Measurements from ENCODE around the gene ST6GAL1.
"Not testable (repeated sequence)": the region's sequence is repeated elsewhere in the genome, so short reads cannot be mapped to it uniquely, and the experiment has no call there.

The ST6GAL1 gene, protein sequence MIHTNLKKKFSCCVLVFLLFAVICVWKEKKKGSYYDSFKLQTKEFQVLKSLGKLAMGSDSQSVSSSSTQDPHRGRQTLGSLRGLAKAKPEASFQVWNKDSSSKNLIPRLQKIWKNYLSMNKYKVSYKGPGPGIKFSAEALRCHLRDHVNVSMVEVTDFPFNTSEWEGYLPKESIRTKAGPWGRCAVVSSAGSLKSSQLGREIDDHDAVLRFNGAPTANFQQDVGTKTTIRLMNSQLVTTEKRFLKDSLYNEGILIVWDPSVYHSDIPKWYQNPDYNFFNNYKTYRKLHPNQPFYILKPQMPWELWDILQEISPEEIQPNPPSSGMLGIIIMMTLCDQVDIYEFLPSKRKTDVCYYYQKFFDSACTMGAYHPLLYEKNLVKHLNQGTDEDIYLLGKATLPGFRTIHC

DNA sequence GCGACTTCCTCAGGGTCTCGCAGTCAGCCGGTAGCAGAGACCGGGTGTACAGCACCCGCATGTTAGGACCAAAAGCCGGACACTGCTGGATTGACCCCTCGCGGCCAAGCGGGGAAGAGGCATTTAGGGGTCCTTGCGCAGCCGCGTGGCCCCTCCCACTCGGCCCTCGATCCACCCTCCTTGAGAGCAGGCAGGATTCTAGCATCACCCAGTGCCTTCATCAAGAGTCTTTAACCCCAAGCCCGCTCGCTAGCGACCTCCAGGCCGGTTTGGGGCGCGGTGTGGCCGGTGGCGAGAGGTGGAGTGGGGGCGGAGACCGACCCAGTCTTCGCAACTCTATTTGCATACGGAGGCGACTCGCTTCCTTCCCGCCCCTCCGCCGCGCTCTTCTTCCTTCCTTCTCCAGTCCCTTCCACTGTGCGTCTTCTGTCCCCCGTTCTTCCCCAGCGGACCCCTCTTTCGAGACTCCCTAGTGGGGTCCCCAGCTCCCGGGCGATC lies at the start of gene ST6GAL1:
Gene ST6GAL1 (plus strand): TSS at position 384 of the 498 bp plus-strand sequence. CDS start 112,178 bp downstream, outside the sequence.
- peak; percentile 69 for DNase-seq

DNA sequence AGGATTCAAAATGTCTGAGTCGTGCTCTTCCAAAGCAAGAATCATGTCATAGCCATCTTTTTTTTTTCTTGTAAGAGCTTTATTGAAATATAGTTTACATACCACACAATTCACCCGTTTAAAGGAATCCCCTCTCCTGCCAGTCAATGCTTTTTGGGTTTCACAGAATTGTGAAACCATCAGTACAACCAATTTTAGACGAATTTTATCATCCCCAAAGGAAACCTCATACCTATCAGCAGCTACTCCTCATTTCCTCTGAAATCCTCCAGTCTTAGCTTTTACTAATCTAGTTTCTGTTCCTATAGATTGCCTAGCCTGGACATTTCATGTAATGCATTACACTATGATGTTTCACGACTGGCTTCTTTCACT lies 48.2 kb upstream of the ST6GAL1 start:
- DNase-seq, result no peak

DNA sequence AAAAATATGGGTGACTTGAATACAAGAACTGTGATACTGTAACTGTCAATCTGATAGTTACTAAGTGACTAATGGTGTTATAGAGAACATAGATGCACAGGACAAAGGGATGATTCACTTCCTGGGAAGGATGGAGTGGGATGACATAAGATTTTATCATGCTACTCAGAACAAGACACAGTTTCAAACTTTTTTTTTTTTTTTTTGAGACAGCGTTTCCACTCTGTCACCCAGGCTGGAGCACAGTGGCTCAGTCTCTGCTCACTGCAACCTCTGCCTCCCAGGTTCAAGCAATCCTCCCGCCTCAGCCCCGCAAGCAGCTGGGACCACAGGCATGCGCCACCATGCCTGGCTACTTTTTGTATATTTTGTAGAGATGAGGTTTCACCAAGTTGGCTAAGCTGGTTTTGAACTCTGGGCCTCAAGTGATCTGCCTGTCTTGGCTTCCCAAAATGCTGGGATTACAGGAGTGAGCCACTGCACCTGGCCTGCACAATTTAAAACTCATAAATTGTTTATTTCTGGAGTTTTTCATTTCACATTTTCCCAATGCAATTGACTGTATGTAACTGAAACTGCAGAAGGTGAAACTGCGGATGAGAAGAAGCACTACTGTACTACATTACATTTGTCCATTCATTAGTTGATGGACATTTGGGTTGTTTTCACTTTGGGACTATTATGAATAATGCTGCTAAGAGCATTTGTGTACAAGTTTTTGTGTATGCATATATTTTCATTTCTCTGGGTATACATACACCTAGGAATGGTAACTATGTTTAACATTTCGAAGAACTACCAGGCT lies 47.2 kb upstream of the ST6GAL1 start:
- no peak for DNase-seq

DNA sequence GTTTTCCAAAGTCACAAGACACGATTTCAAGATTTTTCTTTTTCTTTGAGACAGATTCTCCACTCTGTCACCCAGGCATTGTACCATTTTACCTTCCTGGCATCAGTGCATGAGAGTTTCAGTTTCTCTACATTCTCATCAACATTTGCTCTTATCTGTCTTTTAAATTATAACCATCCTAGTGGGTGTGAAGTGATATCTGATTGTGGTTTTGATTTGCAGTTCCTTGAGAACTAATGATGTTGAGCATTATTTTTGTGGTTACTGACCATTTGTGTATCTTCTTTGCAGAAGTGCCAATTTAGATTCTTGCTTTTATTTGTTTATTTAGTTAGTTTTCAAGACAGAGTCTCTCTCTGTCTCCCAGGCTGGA lies 46.7 kb upstream of the ST6GAL1 start:
- no peak for DNase-seq

DNA sequence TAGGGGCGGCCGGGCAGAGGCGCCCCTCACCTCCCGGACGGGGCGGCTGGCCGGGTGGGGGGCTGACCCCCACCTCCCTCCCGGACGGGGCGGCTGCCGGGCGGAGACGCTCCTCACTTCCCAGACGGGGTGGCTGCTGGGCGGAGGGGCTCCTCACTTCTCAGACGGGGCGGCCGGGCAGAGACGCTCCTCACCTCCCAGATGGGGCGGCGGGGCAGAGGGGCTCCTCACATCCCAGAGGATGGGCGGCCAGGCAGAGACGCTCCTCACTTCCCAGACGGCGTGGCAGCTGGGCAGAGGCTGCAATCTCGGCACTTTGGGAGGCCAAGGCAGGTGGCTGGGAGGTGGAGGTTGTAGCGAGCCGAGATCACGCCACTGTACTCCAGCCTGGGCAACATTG lies 45.5 kb upstream of the ST6GAL1 start:
- not testable (repeated sequence) for DNase-seq

DNA sequence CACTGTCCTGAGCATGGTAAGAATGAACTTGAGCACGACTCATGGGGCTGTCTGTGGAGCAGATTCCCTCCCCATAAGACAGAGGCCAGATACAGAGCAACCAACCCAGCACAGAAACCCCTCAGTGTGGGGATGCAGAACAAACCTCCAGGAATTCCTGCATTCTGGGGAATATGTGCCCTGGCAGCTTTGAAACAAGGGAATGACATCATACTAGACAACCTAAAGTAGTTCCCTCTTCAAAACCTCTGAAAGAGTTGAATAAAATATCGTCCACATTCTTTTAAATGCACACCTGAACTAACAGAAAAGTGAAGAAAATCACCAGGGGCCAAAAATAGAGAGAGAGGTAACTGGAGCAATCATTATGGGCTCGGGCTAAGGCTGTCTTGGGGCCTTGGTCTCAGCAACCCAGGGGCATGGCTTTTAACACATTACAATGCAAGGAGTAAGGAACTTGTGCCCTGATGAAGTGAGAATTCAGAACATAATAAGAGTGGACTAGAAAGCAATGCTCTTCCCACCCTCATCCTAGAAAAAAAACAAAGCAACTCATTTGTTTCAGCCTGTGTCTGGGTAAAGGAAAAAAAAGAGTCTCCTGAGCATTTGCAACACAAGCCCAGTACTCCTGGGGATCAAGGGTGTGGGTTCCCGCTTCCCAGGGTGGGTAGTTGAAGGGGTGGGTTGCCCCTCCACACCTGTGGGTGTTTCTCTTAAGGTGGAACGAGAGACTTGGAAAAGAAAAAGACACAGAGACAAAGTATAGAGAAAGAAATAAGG lies 43.9 kb upstream of the ST6GAL1 start:
- DNase-seq, result no peak

DNA sequence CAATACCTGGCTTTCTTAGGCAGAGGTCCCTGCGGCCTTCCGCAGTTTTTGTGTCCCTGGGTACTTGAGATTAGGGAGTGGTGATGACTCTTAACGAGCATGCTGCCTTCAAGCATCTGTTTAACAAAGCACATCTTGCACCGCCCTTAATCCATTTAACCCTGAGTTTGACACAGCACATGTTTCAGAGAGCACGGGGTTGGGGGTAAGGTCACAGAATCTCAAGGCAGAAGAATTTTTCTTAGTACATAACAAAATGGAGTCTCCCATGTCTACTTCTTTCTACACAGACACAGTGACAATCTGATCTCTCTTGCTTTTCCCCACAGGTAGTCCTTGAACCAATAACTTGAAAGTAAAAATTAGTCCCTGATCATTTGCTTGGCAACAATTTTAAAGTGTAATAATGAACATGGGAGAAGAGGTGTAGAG lies 42.8 kb upstream of the ST6GAL1 start:
- DNase-seq, result not testable (repeated sequence)

DNA sequence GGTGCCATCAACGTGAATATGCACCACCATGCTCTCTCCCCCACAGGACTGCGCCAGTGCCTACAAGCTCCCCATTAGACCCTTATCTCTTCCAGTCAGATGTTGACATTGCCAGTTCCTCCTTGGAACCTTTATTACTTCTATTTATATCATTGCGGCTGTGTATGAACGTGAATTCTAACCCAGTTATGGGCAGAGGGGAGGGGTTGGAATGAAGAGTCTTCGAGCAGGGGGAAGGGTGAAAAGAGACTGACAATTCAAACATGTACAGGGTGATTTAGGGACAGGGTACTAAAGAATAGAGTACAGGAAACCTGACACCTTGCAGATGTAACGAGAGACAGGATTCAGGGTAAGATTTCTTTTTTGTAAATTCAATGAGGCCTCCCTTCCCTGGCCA lies 41.8 kb upstream of the ST6GAL1 start:
- DNase-seq, result no peak

DNA sequence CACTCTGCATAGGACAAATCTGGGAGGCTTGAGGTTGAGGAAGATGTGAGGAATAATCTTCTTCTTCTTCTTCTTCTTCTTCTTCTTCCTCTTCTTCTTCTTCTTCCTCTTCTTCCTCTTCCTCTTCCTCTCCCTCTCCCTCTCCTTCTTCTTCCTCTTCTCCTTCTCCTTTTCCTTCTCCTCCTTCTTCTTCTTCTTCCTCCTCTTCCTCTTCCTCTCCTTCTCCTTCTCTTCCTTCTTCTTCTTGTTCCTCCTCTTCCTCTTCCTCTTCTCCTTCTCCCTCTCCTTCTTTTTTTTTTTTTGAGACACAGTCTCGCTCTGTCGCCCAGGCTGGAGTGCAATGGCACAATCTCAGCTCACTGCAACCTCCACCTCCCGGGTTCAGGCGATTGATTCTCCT lies 40.6 kb upstream of the ST6GAL1 start:
- DNase-seq, result not testable (repeated sequence)

DNA sequence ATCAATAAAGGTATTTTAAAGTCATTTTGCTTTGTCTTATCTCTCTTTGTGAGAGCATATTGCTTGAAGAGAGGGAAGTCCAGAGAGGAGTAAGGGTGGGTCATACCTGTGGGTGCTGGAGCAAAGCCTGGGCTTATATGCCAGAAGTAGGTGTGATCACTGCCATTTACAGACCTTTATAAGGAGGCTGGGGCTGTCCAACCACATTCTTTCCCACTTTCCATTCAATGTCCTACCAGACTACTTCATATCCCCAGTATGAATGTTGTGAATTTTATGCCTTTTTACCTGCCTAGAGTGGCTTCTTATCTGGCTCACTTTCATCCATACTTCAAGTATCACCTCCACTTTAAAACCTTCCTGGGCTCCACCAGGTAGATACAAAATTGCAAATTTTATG lies 39.4 kb upstream of the ST6GAL1 start:
- no peak for DNase-seq

DNA sequence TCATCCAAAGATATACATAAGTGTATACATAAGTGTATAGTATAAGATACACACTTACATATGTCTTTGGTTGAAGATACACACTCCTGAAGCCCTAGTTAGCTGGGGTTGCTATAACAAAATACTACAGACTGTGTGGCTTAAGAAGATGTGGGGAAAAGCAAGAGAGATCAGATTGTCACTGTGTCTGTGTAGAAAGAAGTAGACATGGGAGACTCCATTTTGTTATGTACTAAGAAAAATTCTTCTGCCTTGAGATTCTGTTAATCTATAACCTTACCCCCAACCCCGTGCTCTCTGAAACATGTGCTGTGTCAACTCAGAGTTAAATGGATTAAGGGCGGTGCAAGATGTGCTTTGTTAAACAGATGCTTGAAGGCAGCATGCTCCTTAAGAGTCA lies 37.3 kb upstream of the ST6GAL1 start:
- DNase-seq, result not testable (repeated sequence)

DNA sequence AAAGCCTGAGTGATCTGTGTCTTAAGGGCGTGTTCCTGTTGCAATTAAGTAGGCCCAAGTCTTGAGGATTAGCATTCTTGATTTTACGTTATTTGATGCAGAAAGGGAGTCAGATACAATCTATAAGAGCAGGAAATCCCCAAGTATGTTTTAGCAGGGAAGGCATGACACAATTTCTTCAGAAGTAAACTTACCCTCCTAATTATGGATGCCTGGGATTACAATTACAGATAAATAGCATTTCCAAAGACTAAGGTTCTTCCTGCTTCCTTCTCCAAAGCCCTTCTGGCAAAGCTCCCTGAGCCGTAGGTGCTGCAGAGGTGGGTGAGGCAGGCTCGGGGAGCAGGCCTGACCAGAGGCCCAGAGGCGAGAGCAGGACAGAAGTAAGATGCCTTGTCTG lies 34.9 kb upstream of the ST6GAL1 start:
- no peak for DNase-seq

DNA sequence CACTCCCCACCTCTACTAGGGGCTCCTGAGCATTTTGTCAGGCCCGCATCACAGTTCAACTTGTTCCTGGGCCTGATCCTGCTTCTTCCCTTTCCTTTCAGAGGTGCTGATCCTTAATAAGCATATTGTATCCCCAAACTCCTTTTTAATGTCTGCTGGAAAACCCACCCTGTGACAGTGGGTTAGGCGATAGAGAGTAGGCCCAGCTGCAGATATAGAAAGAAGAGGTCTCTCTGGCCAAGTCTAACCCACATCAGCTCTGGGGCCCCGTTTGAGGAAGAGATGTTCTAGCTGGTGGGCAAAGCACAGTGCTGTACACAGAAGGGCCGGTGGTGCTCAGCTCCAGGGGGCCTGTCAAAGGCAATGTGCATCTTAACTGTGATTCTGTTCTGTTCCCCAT lies 34.3 kb upstream of the ST6GAL1 start:
- DNase-seq, result no peak

DNA sequence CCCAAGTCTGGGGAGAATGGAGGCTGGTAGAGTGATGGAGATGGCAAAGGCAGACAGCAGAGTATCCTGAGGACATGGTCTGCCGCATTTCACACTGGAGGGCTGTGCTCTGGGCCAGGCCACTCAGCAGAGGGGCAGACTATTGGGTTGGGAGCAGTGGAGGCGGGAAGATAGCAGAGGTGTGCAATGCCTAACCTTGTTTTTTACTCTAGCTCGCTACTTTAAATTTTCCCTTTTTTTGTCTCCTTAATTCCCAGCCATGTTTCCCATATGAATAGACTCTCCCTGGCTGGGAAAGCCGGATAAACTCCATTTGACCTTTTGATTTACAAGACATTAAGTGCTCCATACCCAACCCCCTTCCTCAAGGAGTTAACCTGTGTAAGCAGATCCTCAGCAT lies 33.5 kb upstream of the ST6GAL1 start:
- DNase-seq, result no peak

DNA sequence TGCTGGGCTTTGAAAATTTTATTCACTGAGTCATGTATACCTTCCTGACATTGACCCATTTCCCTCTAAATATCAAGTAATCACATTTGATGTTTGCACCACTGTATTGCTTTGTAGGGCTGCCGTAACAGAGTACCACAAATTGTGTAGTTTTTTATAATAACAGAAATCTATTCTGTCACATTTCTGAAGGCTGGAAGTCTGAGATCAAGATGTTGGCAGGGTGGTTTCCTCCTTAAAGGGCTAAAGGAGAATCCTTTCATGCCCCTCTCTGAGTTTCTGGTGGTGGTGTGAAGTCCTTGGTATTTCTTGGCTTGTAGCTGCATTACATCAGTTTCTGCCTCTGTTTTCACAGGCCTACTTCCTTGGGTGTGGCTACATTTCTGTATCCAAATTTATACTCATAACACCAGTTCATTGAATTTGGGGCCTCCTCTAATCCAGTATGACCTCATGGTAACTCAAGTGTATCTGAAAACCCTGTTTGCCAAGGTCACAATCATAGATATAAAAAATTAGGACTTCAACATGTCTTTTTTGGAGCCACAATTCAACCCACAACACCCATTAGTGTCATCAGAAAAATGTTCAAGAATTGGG lies 29.1 kb upstream of the ST6GAL1 start:
- DNase-seq, result no peak

DNA sequence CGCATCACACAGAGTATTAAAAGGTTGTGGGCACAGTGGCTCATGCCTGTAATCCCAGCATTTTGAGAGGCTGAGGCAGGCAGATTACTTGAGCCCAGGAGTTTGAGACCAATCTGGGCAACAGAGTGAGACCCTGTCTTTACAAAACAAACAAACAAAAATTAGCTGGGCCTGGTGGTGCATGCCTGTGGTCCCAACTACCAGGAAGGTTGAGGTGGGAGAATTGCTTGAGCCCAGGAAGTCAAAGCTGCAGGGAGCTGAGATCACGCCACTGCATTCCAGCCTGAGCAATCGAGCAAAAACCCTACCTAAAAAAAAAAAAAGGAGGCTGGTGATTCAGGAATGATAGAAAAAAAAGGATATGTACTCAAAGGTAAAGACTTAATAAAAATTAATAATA lies 28.2 kb upstream of the ST6GAL1 start:
- DNase-seq, result no peak

DNA sequence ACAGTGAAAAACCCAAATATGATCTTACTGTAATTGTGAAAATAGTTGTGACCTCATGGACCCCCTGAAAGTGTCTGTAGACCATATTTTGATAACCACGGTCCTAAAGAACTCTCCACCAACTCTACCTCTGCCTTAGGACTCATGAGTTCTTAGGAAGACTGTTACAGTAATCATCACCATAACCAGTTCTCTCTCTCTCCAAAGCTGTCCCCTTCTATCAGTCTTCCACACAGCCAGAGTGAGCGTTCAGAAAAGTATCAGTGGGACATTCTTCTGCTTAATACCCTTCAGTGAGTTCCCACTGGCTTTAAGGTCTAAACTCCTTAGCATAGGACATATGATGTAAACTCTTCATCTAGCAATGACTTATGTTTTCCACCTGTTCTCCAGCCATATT lies 27.6 kb upstream of the ST6GAL1 start:
- DNase-seq, result no peak

DNA sequence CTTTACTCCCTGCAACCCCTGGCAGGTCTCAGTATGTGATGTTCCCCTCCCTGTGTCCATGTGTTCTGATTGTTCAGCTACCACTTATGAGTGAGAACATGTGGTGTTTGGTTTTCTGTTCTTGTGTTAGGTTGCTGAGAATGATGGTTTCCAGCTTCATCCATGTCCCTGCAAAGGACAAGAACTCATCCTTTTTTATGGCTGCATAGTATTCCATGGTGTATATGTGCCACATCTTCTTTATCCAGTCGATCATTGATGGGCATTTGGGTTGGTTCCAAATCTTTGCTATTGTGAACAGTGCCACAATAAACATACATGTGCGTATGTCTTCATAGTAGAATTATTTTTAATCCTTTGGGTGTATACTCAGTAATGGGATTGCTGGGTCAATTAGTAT lies 26.6 kb upstream of the ST6GAL1 start:
- not testable (repeated sequence) for DNase-seq

DNA sequence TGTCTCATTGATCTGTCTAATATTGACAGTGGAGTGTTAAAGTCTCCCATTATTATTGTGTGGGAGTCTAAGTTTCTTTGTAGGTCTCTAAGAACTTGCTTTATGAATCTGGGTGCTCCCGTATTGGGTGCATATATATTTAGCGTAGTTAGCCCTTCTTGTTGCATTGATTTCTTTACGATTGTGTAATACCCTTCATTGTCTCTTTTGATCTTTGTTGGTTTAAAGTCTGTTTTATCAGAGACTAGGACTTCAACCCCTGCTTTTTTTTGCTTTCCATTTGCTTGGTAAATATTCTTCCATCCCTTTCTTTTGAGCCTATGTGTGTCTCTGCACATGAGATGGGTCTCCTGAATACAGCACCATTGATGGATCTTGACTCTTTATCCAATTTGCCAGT lies 23.3 kb upstream of the ST6GAL1 start:
- DNase-seq, result not testable (repeated sequence)

DNA sequence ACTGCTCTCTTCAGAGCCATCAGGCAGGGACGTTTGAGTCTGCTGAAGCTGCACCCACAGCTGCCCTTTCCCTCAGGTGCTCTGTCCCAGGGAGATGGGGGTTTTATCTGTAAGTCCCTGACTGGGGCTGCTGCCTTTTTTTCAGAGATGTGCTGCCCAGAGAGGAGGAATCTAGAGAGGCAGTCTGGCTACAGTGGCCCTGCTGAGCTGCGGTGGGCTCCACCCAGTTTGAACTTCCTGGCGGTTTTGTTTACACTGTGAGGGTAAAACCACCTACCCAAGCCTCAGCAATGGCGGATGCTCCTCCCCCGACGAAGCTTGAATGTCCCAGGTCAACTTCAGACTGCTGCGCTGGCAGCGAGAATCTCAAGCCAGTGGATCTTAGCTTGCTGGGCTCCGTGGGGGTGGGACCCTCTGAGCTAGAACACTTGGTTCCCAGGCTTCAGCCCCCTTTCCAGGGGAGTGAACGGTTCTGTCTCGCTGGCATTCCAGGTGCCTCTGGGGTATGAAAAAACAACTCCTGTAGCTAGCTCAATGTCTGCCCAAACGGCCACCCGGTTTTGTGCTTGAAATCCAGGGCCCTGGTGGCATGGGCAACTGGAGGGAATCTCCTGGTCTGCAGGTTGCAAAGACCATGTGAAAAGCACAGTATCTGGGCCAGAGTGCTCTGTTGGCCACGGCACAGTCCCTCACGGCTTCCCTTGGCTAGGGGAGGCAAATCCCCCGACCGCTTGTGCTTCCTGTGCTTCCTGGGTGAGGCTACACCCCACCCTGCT lies 21.1 kb upstream of the ST6GAL1 start:
- peak; percentile 71 for DNase-seq

DNA sequence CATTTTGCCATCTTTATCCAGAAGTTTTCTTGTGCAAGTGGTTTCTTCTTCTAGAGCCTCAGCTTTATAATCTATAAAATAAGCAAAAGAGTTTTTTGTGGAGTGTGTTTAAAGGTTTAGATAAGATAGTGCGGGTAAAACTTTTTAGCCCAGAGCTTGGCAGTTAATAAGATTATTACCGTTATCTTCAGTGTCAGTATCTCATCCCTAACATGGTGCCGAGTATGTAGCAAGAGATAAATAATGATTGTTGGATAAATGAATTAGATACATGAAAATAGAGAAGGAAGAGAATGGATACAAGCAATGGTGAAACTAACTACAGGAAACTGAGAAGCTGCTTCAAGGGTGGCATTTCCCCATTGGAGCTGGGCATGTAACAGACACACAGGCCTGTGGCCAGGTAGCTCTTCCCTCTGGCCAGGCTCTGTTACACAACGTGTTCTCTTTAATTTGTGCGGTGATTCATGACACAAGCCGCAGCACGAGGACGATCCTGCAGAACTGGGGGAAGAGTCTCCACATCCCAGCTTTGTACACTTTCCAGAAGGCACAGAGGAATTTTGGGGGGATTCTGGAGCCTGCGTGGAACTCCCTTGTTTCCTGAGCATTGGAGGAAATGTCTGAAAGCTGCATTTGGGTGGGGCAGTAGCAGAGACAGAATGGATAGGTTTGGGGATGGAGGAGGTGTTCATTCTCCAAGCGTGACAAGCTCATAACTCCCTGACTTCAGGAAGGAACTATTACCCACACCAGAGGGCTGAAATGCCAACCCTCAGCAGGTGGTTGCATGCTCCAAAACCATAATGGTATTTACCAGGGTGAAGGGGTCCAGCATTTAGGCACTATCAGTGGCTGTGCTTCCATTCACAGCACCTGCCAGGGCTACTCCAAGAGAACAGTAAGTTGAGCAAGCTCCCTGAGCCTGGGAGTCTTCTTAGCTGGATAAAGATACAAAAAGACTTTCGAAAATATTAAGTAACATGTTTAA lies 14.2 kb upstream of the ST6GAL1 start:
- DNase-seq, result no peak
